SU-DHL-6 (cell line): ENCODE data around the gene DNER.

ENCODE experiments used
- H2AFZ ChIP-seq: fragments of 200-600 bp; sonication (generic); 2 replicates; pipeline ENCODE4 v1.6.1; 2014; ENCODE audit warnings: low read depth, mild to moderate bottlenecking, moderate library complexity, mixed read lengths, antibody characterized with exemption, low read length; ENCODE audit not compliant: severe bottlenecking
- H3F3A ChIP-seq: fragments of 200-600 bp; shearing (Covaris generic); 2 replicates; pipeline ENCODE4 v1.6.0; 2016; ENCODE audit warnings: antibody characterized with exemption, mild to moderate bottlenecking; ENCODE audit not compliant: insufficient read depth
- H3K27ac ChIP-seq: fragments of 200-600 bp; sonication (generic); 2 replicates; pipeline ENCODE4 v1.5.1; 2016; ENCODE audit warnings: low read depth, mild to moderate bottlenecking, low read length, moderate library complexity, mixed read lengths
- H3K27me3 ChIP-seq: fragments of 200-600 bp; sonication (generic), shearing (Covaris generic); 2 replicates; pipeline ENCODE4 v1.6.0; 2014; ENCODE audit warnings: mild to moderate bottlenecking, low read length
- H3K36me3 ChIP-seq: fragments of 200-600 bp; sonication (generic); 2 replicates; pipeline ENCODE4 v1.6.1; 2014; ENCODE audit warnings: mild to moderate bottlenecking, low read length, mixed read lengths
- H3K4me2 ChIP-seq: fragments of 300-600, 200-600 bp; shearing (Covaris generic), sonication (generic); 2 replicates; pipeline ENCODE4 v1.6.0; 2014; ENCODE audit warnings: low read length, low read depth, mild to moderate bottlenecking; ENCODE audit not compliant: poor library complexity, severe bottlenecking
- H3K4me3 ChIP-seq: fragments of 200-600 bp; sonication (generic); 2 replicates; pipeline ENCODE4 v1.5.1; 2014; ENCODE audit warnings: antibody characterized with exemption, low read length, mild to moderate bottlenecking, mixed read lengths; ENCODE audit not compliant: insufficient read depth, poor library complexity, severe bottlenecking
- H3K79me2 ChIP-seq: fragments of 200-600 bp; sonication (generic); 2 replicates; pipeline ENCODE4 v1.6.1; 2014; ENCODE audit warnings: mild to moderate bottlenecking, low read length, moderate library complexity; ENCODE audit not compliant: insufficient read depth
- H3K9ac ChIP-seq: fragments of 200-600 bp; sonication (generic); 2 replicates; pipeline ENCODE4 v1.7.0; 2014; ENCODE audit warnings: mild to moderate bottlenecking, low read length
- H3K9me2 ChIP-seq: fragments of 200-600 bp; sonication (generic); replicated peaks from 2 replicates; pipeline ENCODE4 v1.6.1; 2014; ENCODE audit warnings: low read length; ENCODE audit not compliant: insufficient read depth
- H3K9me3 ChIP-seq: fragments of 200-600 bp; sonication (generic); 2 replicates; pipeline ENCODE4 v1.6.1; 2014; ENCODE audit warnings: low read length, mixed read lengths; ENCODE audit not compliant: insufficient read depth
- H4K20me1 ChIP-seq: fragments of 200-600 bp; sonication (generic); 2 replicates; pipeline ENCODE4 v1.6.1; 2014; ENCODE audit warnings: low read depth, mild to moderate bottlenecking, antibody characterized with exemption, low read length, moderate library complexity, mixed read lengths
- CTCF ChIP-seq: fragments of 200-600 bp; sonication (generic); IDR thresholded peaks from one replicate; pipeline ENCODE4 v1.5.1; 2017; ENCODE audit warnings: antibody characterized with exemption, mild to moderate bottlenecking, low read length, moderate library complexity; ENCODE audit not compliant: insufficient read depth, poor library complexity, severe bottlenecking
- EZH2phosphoT487 ChIP-seq: fragments of 200-600 bp; sonication (generic), shearing (Covaris generic); conservative IDR thresholded peaks from 2 replicates; pipeline ENCODE4 v1.6.1; 2018; ENCODE audit warnings: mild to moderate bottlenecking, antibody characterized with exemption, low read length, moderate library complexity, mixed read lengths

DNER gene

GRCh38 chr2:229642371-229642770 lies 72.0 kb downstream of the DNER start:
- Histone ChIP-seq H3K79me2 (no peaks in the 10 kb centered on the region), H3K36me3 (no peaks in the 10 kb centered on the region), H3K4me2 (no peak overlapping the region), H3K27ac (no peak overlapping the region), H3F3A (no peaks in the 10 kb centered on the region), H3K4me3 (no peak overlapping the region), H2AFZ (no peak overlapping the region), H3K9ac (no peak overlapping the region), H3K9me2 (no peaks in the 10 kb centered on the region), H4K20me1 (no peaks in the 10 kb centered on the region), H3K27me3 (0 out of 2 replicates have a peak, but pooled peaks cover under 1% of the 10 kb centered on the region), H3K9me3 (no peaks in the 10 kb centered on the region)
- TF ChIP-seq CTCF (no peak), EZH2phosphoT487 (no peak)

GRCh38 chr2:229641676-229642075 lies 72.7 kb downstream of the DNER start:
- no peaks in the 10 kb centered on the region for H3K36me3 ChIP-seq
- no peaks in the 10 kb centered on the region for H3F3A ChIP-seq
- H3K79me2 ChIP-seq: no peaks in the 10 kb centered on the region
- no peak for TF ChIP-seq EZH2phosphoT487
- TF ChIP-seq CTCF: no peak
- H3K9ac ChIP-seq: no peak overlapping the region
- no peak overlapping the region for H3K4me2 ChIP-seq
- H3K9me2 ChIP-seq: no peaks in the 10 kb centered on the region
- no peaks in the 10 kb centered on the region for H3K9me3 ChIP-seq
- no peaks in the 10 kb centered on the region for H3K27me3 ChIP-seq
- H3K4me3 ChIP-seq: no peak overlapping the region
- no peak overlapping the region for H2AFZ ChIP-seq
- no peaks in the 10 kb centered on the region for H4K20me1 ChIP-seq
- no peak overlapping the region for H3K27ac ChIP-seq

- Histone ChIP-seq H4K20me1 (no peaks in the 10 kb centered on the region), H3K27ac (no peak overlapping the region), H3K9ac (no peak overlapping the region), H3K79me2 (no peaks in the 10 kb centered on the region), H3K4me3 (no peak overlapping the region), H3F3A (no peaks in the 10 kb centered on the region), H3K9me2 (no peaks in the 10 kb centered on the region), H2AFZ (no peak overlapping the region), H3K4me2 (no peak overlapping the region), H3K36me3 (no peaks in the 10 kb centered on the region), H3K27me3 (0 out of 2 replicates have a peak, but pooled peaks cover 3% of the 10 kb centered on the region), H3K9me3 (no peaks in the 10 kb centered on the region)
- TF ChIP-seq EZH2phosphoT487: no peak
- no peak for TF ChIP-seq CTCF
Observed at GRCh38 chr2:229640636-229641035, 73.7 kb downstream of the DNER start.

- Histone ChIP-seq H3K79me2 (no peaks in the 10 kb centered on the region), H3K9me3 (no peaks in the 10 kb centered on the region), H3K4me3 (no peak overlapping the region), H3K4me2 (no peak overlapping the region), H3F3A (no peaks in the 10 kb centered on the region), H3K27me3 (0 out of 2 replicates have a peak, but pooled peaks cover 3% of the 10 kb centered on the region), H3K9me2 (no peaks in the 10 kb centered on the region), H4K20me1 (no peaks in the 10 kb centered on the region), H3K27ac (no peak overlapping the region), H3K36me3 (no peaks in the 10 kb centered on the region), H2AFZ (no peak overlapping the region), H3K9ac (no peak overlapping the region)
- TF ChIP-seq EZH2phosphoT487 (no peak), CTCF (no peak)
Observed at GRCh38 chr2:229636571-229636970, 77.8 kb downstream of the DNER start.
